Activated CD4-positive, alpha-beta T cell treated with anti-CD3 and anti-CD28 coated beads, Interleukin-2, amount 50 U/mL, for 48 hours (primary cell): ENCODE data around the gene ZNF592.

ENCODE experiments used
- DNase-seq, 2 experiments: peaks; one replicate each; pipeline ENCODE4 v3.0.0-alpha.2; 2020

Gene ZNF592

DNA sequence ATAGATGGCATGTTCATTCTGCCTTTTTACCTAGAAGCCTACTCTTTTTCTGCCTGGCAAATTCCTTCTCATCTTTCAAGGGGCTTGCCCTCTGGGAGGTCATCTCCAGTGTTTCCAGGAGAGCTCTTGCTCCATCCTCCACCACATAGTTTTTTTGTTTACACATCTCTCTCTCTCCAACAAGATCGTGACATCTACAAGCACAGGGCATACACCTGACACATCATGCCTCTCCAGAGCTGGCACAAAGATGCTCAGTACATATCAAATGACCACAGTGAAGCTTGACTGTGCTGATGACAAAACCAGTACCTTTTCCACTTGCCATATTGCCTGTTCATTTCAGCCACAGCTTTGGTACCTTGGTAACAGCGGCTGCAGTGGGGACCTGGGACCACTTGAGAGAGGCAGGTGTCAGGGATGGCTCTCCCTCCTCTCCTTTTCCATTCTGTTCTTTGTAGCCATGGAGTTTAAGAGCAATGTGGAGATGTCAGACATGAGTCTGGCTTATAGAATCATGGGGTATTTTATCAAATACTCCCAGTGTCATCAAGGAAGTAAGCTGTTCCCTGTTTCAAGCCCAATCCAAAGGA lies 84.2 kb downstream of the ZNF592 start:
- DNase-seq, result no peak

DNA sequence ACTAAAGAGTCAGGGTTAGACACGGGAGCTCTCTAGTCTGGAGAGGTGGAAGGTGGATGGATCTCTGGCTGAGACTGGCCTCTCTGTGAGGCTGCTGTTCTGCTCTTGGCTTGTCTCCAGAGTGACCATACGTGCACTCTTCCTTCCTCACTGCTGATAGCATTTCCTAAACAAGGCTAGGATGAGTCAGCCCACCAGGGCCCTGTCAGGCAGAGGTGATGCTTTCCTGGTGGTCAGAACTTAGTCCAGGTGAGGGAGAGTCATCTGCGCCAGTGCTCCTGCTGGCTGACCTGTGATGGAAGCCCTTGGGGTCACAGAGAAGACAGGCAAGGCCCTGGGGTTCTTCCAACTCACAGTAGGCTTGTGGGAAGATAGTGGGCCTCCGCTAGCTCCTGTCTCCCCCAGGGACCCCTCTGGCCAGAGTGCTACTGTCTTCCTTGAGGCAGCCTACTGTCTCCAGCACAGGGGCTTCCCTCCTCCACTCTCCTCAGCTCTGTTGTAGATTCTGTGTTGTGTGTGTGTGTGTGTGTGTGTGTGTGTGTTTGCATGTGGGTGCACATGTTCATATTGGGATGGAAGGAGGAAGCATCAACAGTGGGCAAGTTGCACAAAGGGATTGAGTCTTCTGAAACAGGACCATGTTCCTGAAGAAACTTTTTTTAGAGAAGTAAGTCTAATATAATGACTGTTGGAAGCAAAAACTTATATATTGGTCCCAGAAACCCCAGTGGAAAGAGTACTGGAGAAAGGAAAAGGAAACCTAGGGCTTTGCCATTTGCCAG lies 85.2 kb downstream of the ZNF592 start:
- no peak for DNase-seq

DNA sequence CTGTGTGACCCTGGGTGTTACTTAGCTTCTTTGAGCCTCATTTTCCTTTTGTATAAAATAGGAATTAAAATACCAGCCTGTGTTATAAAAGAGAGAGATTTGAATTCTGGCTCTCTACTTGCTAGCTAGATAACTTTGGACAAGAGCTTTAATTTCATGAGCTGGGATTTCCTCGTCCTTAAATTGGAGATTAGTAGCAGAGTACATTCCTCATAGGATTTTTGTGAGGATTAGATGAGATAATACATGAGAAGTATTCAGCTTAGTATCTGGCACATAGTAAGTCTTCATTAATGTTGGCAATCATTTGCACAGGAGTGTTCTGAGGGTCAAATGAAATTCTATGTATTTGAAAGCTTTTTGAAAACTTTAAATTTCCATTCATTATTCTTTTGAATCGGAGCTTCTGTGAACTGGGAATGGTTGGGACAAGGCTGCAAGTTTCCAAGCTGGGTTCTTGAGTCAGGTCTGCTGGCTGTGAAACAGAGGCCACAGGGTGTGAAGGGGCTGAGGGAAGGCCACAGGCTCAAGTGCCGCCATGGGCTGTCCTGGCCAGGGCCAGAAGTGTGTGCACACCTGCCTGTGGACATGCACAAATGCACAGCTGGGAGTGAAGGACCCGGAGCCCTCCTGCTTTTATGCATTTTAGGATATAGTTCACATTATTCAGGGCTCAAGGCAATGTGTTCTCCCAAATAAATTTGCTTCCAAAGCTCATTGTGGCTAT lies 86.0 kb downstream of the ZNF592 start:
- DNase-seq, result no peak

DNA sequence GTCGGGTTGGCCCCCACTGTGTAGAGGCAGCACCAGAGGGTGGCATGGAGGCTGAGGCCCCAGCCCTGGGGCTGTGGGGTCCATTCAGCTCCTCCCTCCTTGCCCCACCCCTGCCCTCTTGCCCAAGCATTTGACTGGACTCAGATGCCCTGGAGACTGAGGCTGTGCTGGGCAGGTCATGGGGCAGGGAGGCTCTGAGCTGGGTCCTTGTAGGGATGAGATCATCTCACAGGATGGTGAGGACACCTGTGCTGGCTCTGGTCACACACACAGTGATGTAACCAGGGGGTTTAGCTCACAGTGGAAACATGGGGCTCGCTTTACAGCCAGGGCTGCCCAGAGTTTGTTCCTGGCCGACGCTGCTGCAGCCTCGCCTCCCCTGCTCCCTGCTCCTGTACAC lies 86.6 kb downstream of the ZNF592 start:
- DNase-seq, result no peak

DNA sequence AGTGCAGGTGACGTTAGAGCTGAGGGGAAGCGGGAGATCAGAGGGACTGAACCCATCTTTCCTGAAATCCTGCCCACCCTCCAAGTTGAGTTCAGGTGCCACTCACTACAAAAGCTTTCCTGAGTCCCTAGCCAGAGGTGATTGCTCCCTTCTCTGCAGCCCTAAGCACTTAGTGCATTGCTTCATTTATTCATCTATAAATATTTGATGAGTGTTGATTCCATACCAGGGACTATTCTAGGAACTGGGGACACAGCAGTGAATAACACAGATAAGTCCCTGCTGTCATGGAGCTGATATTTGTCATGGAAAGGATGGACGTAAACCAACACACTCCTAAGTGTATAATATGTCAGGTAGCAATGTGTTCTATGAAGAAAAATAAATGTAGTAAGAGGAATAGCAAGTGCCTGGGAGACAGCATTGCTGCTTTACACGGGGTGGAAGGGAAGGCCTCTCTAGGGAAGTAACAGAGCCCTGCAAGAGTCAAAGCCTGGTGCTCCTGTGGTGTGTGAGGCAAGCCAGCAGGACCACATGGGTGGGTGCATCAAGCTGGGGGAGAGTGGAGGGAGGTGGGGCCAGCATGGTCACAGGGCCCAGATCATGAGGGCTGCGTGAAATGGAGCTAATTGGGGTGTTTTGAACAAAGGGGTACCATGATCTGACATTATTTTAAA lies 87.4 kb downstream of the ZNF592 start:
- no peak for DNase-seq

DNA sequence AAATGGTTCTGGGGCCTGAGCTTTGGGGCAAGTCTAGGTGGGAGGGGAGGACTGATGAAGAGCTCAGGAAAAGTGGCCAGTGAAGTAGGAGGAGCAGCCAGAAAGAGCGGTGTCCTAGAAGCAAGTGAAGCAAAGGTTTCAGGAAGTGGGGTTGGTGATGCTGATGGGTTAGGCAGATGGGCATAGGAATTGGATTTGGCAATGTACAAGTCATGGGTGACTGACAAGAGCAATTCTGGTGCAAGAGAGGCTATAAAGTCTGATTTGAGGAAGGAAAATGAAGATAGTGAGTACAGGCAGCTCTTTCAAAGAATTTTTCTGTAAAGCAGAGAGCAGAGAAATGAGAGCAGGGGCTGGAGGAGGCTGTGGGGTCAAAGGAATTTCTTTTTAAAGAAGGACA lies 88.5 kb downstream of the ZNF592 start:
- no peak for DNase-seq

DNA sequence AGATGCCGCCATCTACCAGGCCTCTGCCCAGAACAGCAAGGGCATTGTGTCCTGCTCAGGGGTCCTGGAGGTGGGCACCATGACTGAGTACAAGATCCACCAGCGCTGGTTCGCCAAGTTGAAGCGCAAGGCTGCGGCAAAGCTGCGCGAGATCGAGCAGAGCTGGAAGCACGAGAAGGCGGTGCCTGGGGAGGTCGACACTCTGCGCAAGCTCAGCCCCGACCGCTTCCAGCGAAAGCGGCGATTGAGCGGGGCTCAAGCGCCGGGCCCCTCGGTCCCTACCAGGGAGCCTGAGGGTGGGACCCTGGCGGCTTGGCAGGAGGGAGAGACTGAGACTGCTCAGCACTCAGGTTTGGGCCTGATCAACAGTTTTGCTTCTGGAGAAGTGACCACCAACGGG lies 91.3 kb downstream of the ZNF592 start:
- DNase-seq, result no peak

DNA sequence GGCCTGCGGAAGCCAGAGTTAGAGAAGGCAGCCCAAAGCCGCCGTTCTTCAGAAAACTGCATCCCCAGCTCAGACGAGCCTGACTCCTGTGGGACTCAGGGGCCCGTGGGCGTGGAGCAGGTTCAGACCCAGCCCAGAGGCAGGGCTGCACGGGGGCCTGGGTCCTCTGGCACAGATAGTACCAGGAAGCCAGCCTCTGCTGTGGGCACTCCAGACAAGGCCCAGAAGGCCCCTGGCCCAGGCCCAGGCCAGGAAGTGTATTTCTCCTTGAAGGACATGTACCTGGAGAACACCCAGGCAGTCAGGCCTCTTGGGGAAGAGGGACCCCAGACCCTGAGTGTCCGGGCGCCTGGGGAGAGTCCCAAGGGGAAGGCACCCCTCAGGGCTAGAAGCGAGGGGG lies 91.9 kb downstream of the ZNF592 start:
- DNase-seq, result no peak

DNA sequence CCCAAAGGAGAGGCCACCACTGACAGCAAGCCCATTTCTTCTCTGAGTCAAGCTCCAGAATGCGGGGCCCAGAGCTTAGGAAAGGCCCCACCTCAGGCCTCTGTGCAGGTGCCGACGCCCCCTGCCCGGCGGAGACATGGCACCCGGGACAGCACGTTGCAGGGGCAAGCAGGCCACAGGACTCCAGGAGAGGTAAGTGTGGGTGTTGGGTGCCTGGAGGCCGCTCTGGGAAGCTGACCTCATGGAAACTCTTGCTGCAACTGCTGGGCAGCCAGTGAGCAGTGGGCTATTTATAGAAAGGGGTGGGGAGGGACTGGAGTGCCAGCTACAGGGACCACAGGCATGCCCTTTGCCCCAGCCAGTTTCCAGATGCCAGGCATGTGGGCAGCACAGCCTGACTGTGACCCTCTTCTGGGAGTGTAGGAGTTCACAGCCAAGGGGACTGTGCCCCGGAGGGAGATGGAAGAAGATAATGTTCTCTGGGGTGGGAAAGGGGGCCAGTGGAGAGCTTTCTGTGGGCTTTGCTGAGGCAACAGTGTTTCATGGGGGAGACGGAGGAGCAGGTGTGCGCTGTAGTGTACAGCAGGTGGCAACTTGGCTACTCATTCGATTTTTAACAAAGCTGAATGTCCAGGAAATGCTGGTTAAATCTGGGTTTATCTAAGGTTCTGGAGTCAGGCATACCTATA lies 92.5 kb downstream of the ZNF592 start:
- DNase-seq, result no peak

DNA sequence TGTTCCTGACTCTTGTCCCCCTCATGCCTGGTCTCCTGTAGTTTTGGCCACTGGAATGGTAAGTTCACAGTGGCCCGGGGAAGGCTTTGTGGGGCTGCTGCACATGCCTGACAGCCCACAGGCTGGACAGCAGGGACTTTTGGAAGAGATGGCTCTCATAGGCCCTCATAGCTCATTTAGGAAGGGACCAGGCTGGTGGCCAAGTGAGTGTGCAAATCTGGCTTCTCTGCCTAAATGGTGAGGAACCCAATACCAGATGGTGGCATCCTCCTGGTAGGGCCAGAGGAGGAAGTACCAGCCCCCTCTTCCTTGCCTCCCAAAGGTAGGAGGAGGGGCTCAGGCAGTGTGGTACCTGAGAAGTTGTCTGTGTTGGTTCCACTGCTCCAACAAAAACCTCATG lies 94.4 kb downstream of the ZNF592 start:
- DNase-seq, result no peak

DNA sequence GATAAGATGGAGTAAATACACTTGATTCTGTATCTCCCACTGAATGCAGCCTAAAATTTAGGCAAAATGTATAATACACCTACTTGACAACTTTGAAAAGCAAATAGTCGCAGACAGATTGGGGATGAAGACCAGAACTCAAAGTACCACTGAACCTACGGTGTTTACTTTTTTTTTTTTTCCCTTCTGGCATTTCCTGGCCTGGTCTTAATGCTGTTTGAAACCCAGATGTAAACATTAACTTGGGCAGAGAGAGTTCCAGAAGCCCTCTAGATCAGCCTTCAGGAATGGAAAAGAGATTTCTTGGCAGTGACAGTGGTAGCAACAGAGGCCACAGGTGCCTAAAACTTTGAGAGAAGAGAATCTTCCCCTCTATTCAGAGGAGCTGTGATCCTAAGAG lies 96.6 kb downstream of the ZNF592 start:
- DNase-seq, result no peak

DNA sequence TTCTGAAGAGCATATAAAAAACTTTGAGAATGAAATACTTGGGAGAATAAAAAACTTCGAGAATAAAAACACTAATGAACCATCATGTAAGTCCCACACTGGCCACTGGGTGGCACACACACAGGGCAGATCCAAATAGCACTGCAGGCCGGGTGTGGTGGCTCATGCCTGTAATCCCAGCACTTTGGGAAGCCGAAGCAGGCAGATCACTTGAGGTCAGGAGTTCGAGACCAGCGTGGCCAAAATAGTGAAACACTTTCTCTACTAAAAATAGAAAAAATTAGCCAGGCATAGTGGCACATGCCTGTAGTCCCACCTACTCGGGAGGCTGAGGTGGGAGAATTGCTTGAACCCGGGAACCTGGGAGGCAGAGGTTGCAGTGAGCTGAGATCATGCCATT lies 97.2 kb downstream of the ZNF592 start:
- peak; percentile 57 to 61 for DNase-seq

DNA sequence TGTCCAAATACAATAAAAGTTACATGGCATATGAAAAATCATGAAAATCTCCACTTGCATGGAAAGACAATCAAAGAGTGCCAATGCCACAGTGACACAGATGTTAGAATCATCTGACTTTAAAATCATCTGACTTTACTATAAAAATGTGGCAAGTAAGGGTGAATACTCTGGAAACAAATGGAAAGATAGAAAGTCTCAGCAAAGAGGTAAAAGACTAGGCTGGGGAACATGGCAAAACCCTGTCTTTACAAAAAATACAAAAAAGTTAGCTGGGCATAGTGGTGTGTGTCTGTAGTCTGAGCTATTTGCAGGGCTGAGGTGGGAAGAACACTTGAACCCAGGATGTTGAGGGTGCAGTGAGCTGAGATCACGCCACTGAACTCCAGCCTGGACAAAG lies 97.9 kb downstream of the ZNF592 start:
- no peak for DNase-seq

DNA sequence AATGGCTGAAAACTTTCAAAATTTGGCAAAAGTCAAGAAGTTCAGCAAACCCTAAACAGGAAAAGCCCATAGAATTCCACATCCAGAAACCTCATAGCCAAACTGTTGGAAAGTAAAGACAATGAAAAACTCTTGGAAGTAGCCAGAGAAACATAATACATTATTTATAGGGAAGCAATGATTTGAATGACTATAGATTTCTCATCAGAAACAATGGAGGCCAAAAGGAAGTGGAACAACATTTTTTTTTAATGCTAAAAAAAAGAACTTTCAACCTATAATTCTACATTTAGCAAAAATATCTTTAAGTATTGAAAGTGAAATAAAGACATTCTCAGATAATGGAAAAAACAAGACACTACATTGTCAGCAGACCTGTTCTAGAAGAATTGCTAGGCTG lies 99.0 kb downstream of the ZNF592 start:
- no peak for DNase-seq

DNA sequence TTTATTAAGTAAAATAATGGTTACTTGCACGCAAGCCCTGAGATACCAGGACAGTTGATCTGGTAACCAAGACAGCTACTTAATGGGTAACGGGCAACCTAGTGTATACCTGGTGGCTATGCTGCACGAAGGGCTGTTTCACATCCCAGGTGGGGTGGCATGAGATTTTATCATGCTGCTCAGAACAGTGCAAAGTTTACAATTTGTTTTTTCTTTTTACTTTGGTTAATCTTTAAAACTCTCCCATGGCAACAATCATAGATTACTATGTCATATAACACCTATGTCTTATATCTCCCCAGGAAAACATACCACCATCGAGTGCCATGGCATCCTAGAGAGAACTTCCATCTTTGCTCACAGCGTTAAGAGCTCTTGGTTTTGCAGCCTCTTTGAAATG lies 103.8 kb downstream of the ZNF592 start:
- DNase-seq, result no peak

DNA sequence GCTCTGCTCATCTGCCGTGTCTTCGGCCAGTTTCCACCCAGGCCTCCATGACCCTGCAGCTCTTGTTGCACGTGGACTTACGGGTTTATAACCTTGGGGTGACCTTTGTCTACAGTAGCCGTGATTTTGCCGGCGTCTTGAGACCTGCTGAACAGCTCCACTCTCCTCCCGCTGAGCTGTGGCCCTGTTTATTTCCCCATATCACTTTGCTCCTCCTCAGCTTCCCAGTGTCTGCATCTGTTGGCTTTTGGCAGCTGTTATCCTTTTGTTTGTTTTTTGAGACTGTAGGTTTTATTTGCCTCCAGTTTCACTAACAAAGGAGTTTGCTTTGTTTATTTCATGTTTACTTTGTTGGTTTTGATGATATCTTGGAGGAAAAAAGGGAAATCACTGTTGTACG lies 106.7 kb downstream of the ZNF592 start:
- no peak for DNase-seq

DNA sequence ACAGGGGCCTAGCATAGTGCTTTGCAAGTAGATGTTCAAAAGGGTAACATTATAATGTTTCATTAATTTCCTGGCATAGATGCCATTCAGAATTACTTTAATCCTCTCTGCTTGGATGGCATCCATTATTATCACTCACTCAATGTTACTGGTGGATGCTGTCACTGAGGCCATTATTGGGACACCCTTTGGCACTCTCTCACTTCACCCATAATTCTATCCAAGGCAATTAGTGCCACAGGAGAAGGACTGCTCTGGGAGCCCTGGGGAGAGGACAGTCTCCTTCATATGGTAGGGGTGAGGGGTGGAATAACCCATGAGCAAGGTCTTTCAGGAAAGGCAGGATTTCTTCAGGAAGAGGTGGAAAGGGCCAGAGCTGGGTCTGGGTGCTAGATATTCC lies 107.4 kb downstream of the ZNF592 start:
- no peak for DNase-seq
